ENCODE data around the gene FAM229B.

The FAM229B gene

GRCh38 chr6:112144145-112144926 is 56.9 kb downstream of the FAM229B start:
- DNase-seq: no peak

- DNase-seq: no peak
Observed at GRCh38 chr6:112145080-112145573, 57.7 kb downstream of the FAM229B start.

GRCh38 chr6:112148103-112148502 is 60.7 kb downstream of the FAM229B start:
- DNase-seq: no peak

- DNase-seq: no peak
Observed at GRCh38 chr6:112149236-112149635, 61.8 kb downstream of the FAM229B start.

GRCh38 chr6:112149719-112150263 is 62.4 kb downstream of the FAM229B start:
- no peak for DNase-seq

- no peak for DNase-seq
Observed at GRCh38 chr6:112150363-112150762, 63.0 kb downstream of the FAM229B start.

All from NCI-H1105 (cell line).